ENCODE measurements around the gene CST7.

The CST7 gene

GRCh38 chr20:24978513-24978912 lies 29.4 kb downstream of the CST7 start:
- no peak for TF ChIP-seq ZNF274 (IDR thresholded peaks at IDR 0.05; ENCODE audit: low read depth, low read length)
- Histone ChIP-seq H3K9ac (ENCODE audit: insufficient read length, low read depth) (no peak overlapping the region), H3K4me1 (ENCODE audit: insufficient read depth, insufficient read length) (peaks cover 1% of the 10 kb centered on the region), H3K36me3 (ENCODE audit: insufficient read depth, insufficient read length, low read length) (peaks cover 50% of the 10 kb centered on the region), H3K9me3 (ENCODE audit: insufficient read depth, low read length) (peaks cover 46% of the 10 kb centered on the region), H3K27me3 (ENCODE audit: insufficient read depth, insufficient read length) (no peaks in the 10 kb centered on the region), H3K4me3 (ENCODE audit: insufficient read length, low read depth) (no peak overlapping the region)
- no peak for DNase-seq (ENCODE audit: low read depth, low spot score)

GRCh38 chr20:24979036-24979960 lies 30.2 kb downstream of the CST7 start:
- no peak overlapping the region for H3K9ac ChIP-seq (ENCODE audit: insufficient read length, low read depth)
- DNase-seq (ENCODE audit: low read depth, low spot score) = no peak
- H3K27me3 ChIP-seq (ENCODE audit: insufficient read depth, insufficient read length) = no peaks in the 10 kb centered on the region
- peaks cover 46% of the 10 kb centered on the region for H3K9me3 ChIP-seq (ENCODE audit: insufficient read depth, low read length)
- no peak for TF ChIP-seq SUZ12 (IDR thresholded peaks at IDR 0.05; ENCODE audit: extremely low read depth, insufficient read depth, insufficient read length)
- TF ChIP-seq ZNF274 (IDR thresholded peaks at IDR 0.05; ENCODE audit: low read depth, low read length) = no peak
- TF ChIP-seq YY1 (IDR thresholded peaks at IDR 0.05; ENCODE audit: insufficient read depth, insufficient read length) = no peak
- no peak overlapping the region for H3K4me3 ChIP-seq (ENCODE audit: insufficient read length, low read depth)
- H3K36me3 ChIP-seq (ENCODE audit: insufficient read depth, insufficient read length, low read length) = peaks cover 54% of the 10 kb centered on the region
- peaks cover 1% of the 10 kb centered on the region for H3K4me1 ChIP-seq (ENCODE audit: insufficient read depth, insufficient read length)

- TF ChIP-seq ZNF274 (IDR thresholded peaks at IDR 0.05; ENCODE audit: low read depth, low read length) (no peak), SUZ12 (IDR thresholded peaks at IDR 0.05; ENCODE audit: extremely low read depth, insufficient read depth, insufficient read length) (no peak), YY1 (IDR thresholded peaks at IDR 0.05; ENCODE audit: insufficient read depth, insufficient read length) (no peak)
- peaks cover 42% of the 10 kb centered on the region for H3K9me3 ChIP-seq (ENCODE audit: insufficient read depth, low read length)
- H3K27me3 ChIP-seq (ENCODE audit: insufficient read depth, insufficient read length) = no peaks in the 10 kb centered on the region
- peaks cover 54% of the 10 kb centered on the region for H3K36me3 ChIP-seq (ENCODE audit: insufficient read depth, insufficient read length, low read length)
- H3K9ac ChIP-seq (ENCODE audit: insufficient read length, low read depth) = no peak overlapping the region
- H3K4me3 ChIP-seq (ENCODE audit: insufficient read length, low read depth) = no peak overlapping the region
- DNase-seq (ENCODE audit: low read depth, low spot score) = no peak
- peaks cover 1% of the 10 kb centered on the region for H3K4me1 ChIP-seq (ENCODE audit: insufficient read depth, insufficient read length)
Observed at GRCh38 chr20:24980291-24981053, 31.4 kb downstream of the CST7 start.

- peaks cover 53% of the 10 kb centered on the region for H3K36me3 ChIP-seq (ENCODE audit: insufficient read depth, insufficient read length, low read length)
- TF ChIP-seq YY1 (IDR thresholded peaks at IDR 0.05; ENCODE audit: insufficient read depth, insufficient read length) (no peak), ZNF274 (IDR thresholded peaks at IDR 0.05; ENCODE audit: low read depth, low read length) (no peak), SUZ12 (IDR thresholded peaks at IDR 0.05; ENCODE audit: extremely low read depth, insufficient read depth, insufficient read length) (no peak)
- H3K9me3 ChIP-seq (ENCODE audit: insufficient read depth, low read length) = peaks cover 35% of the 10 kb centered on the region
Observed at GRCh38 chr20:24981282-24981681, 32.2 kb downstream of the CST7 start.

GRCh38 chr20:24981790-24982189 lies 32.7 kb downstream of the CST7 start:
- H3K4me3 ChIP-seq (ENCODE audit: insufficient read length, low read depth) = no peak overlapping the region
- no peak overlapping the region for H3K9ac ChIP-seq (ENCODE audit: insufficient read length, low read depth)
- no peak for DNase-seq (ENCODE audit: low read depth, low spot score)
- H3K4me1 ChIP-seq (ENCODE audit: insufficient read depth, insufficient read length) = peaks cover 1% of the 10 kb centered on the region
- peaks cover 48% of the 10 kb centered on the region for H3K36me3 ChIP-seq (ENCODE audit: insufficient read depth, insufficient read length, low read length)
- H3K9me3 ChIP-seq (ENCODE audit: insufficient read depth, low read length) = peaks cover 30% of the 10 kb centered on the region
- no peak for TF ChIP-seq ZNF274 (IDR thresholded peaks at IDR 0.05; ENCODE audit: low read depth, low read length)
- no peak for TF ChIP-seq YY1 (IDR thresholded peaks at IDR 0.05; ENCODE audit: insufficient read depth, insufficient read length)
- no peak for TF ChIP-seq SUZ12 (IDR thresholded peaks at IDR 0.05; ENCODE audit: extremely low read depth, insufficient read depth, insufficient read length)
- H3K27me3 ChIP-seq (ENCODE audit: insufficient read depth, insufficient read length) = no peaks in the 10 kb centered on the region

More at GRCh38 chr20:24981282-24981681, 32.2 kb downstream of the CST7 start:
- Histone ChIP-seq H3K4me3 (ENCODE audit: insufficient read length, low read depth) (no peak overlapping the region), H3K4me1 (ENCODE audit: insufficient read depth, insufficient read length) (peaks cover 1% of the 10 kb centered on the region), H3K27me3 (ENCODE audit: insufficient read depth, insufficient read length) (no peaks in the 10 kb centered on the region), H3K9ac (ENCODE audit: insufficient read length, low read depth) (no peak overlapping the region)
- DNase-seq (ENCODE audit: low read depth, low spot score) = no peak

- H3K36me3 ChIP-seq (ENCODE audit: insufficient read depth, insufficient read length, low read length) = peaks cover 48% of the 10 kb centered on the region
- H3K9ac ChIP-seq (ENCODE audit: insufficient read length, low read depth) = no peak overlapping the region
- H3K27me3 ChIP-seq (ENCODE audit: insufficient read depth, insufficient read length) = no peaks in the 10 kb centered on the region
- no peak overlapping the region for H3K4me3 ChIP-seq (ENCODE audit: insufficient read length, low read depth)
- TF ChIP-seq YY1 (IDR thresholded peaks at IDR 0.05; ENCODE audit: insufficient read depth, insufficient read length) (no peak), ZNF274 (IDR thresholded peaks at IDR 0.05; ENCODE audit: low read depth, low read length) (no peak), SUZ12 (IDR thresholded peaks at IDR 0.05; ENCODE audit: extremely low read depth, insufficient read depth, insufficient read length) (no peak)
- no peak for DNase-seq (ENCODE audit: low read depth, low spot score)
- peaks cover 27% of the 10 kb centered on the region for H3K9me3 ChIP-seq (ENCODE audit: insufficient read depth, low read length)
- H3K4me1 ChIP-seq (ENCODE audit: insufficient read depth, insufficient read length) = peaks cover 1% of the 10 kb centered on the region
Observed at GRCh38 chr20:24983896-24984295, 34.8 kb downstream of the CST7 start.

Data from NT2/D1 (cell line).